ENCODE measurements around the gene MOGAT2. TPM values are rescaled to one million over a fixed set of nuclear protein-coding genes. Genes with fewer than 3 reads are reported as not detected.

The MOGAT2 gene
- total and polyA plus RNA-seq, 2 donors (not counting 3 experiments of a cell fraction or from before 2014, with no cell fraction given): not detected

- H3K4me3 ChIP-seq (replicated peaks in 1 of 3; ENCODE audit: insufficient read depth in 1 of 3, low read depth in 1 of 3, low read length in 3 of 3): no peak overlapping the region
- FAIRE-seq: no peak
- no peaks in the 10 kb centered on the region for H3K9me1 ChIP-seq (replicated peaks; ENCODE audit: control insufficient read depth, extremely low read depth, insufficient read depth, low read length)
- BruUV-seq (replicated peaks): no TSS peak
- DNase-seq (ENCODE audit: low read depth, low spot score): no peak
- H3K4me1 ChIP-seq (ENCODE audit: control insufficient read depth, extremely low read depth, insufficient read depth, low read length): no peaks in the 10 kb centered on the region
- H3K27me3 ChIP-seq (ENCODE audit: control insufficient read depth in 2 of 2, insufficient read depth in 2 of 2, low read length in 2 of 2): no peaks in the 10 kb centered on the region
- H3K27ac ChIP-seq (ENCODE audit: insufficient read depth, low read depth, low read length): no peak overlapping the region
- H3K4me2 ChIP-seq (ENCODE audit: insufficient read depth, low read length): no peak overlapping the region
- H3K9ac ChIP-seq (replicated peaks; ENCODE audit: extremely low read depth, insufficient read depth, low read length): no peak overlapping the region
- H4K20me1 ChIP-seq (replicated peaks; ENCODE audit: control insufficient read depth, extremely low read depth, insufficient read depth, low read length): no peaks in the 10 kb centered on the region
- ChIA-PET CTCF (interaction anchor here (0.6 to 2.0 kb wide), 66 partner anchors 8 to 807 kb away, joined by 3 to 33 read pairs (median 4); partner anchors contain the start of genes MAP6 and SERPINH1), POLR2A (no interaction called here)
- dilution Hi-C loops (cut with MboI; ENCODE audit: extremely low pct_ligation_motif_present, low sequenced_read_pairs) (no loop called here), intact Hi-C loops (cut with micrococcal nuclease) (no loop called here)
- H3K79me2 ChIP-seq (ENCODE audit: control insufficient read depth, insufficient read depth, low read length): no peaks in the 10 kb centered on the region
- H2AFZ ChIP-seq (ENCODE audit: low read depth, low read length): no peak overlapping the region
- H3K36me3 ChIP-seq (ENCODE audit: control insufficient read depth in 2 of 2, extremely low read depth in 1 of 2, insufficient read depth in 2 of 2, low read length in 2 of 2): no peaks in the 10 kb centered on the region
- TF ChIP-seq FOS (IDR thresholded peaks at IDR 0.05; ENCODE audit: borderline replicate concordance, insufficient read depth, low read length) (no peak), MAX (IDR thresholded peaks at IDR 0.05; ENCODE audit: insufficient read depth, insufficient read length) (no peak), GATA2 (IDR thresholded peaks at IDR 0.05; ENCODE audit: insufficient read depth, insufficient read length, low read depth, low read length) (no peak)
- H3K9me3 ChIP-seq (replicated peaks; ENCODE audit: control insufficient read depth, insufficient read depth, low read length): no peaks in the 10 kb centered on the region
Observed at GRCh38 chr11:75705541-75705940, 12.1 kb upstream of the MOGAT2 start.

GRCh38 chr11:75706260-75706729, 11.3 kb upstream of the MOGAT2 start:
- intact Hi-C loops (cut with micrococcal nuclease): loop anchor here (1.0 kb wide), 3 partner anchors 109 to 446 kb away; no protein-coding TSS in a partner anchor
- dilution Hi-C loops (cut with MboI; ENCODE audit: extremely low pct_ligation_motif_present, low sequenced_read_pairs): no loop called here
- Histone ChIP-seq H4K20me1 (replicated peaks; ENCODE audit: control insufficient read depth, extremely low read depth, insufficient read depth, low read length) (no peaks in the 10 kb centered on the region), H3K9me3 (replicated peaks; ENCODE audit: control insufficient read depth, insufficient read depth, low read length) (no peaks in the 10 kb centered on the region), H3K27me3 (ENCODE audit: control insufficient read depth in 2 of 2, insufficient read depth in 2 of 2, low read length in 2 of 2) (peaks cover 0 to 3% of the 10 kb centered on the region in 2 experiments), H3K4me3 (replicated peaks in 1 of 3; ENCODE audit: insufficient read depth in 1 of 3, low read depth in 1 of 3, low read length in 3 of 3) (no peak overlapping the region), H3K27ac (ENCODE audit: insufficient read depth, low read depth, low read length) (no peak overlapping the region), H3K9me1 (replicated peaks; ENCODE audit: control insufficient read depth, extremely low read depth, insufficient read depth, low read length) (no peaks in the 10 kb centered on the region), H3K9ac (replicated peaks; ENCODE audit: extremely low read depth, insufficient read depth, low read length) (no peak overlapping the region), H3K4me1 (ENCODE audit: control insufficient read depth, extremely low read depth, insufficient read depth, low read length) (no peaks in the 10 kb centered on the region), H2AFZ (ENCODE audit: low read depth, low read length) (peak overlapping the region; percentile 42), H3K4me2 (ENCODE audit: insufficient read depth, low read length) (no peak overlapping the region), H3K36me3 (ENCODE audit: control insufficient read depth in 2 of 2, extremely low read depth in 1 of 2, insufficient read depth in 2 of 2, low read length in 2 of 2) (no peaks in the 10 kb centered on the region), H3K79me2 (ENCODE audit: control insufficient read depth, insufficient read depth, low read length) (no peaks in the 10 kb centered on the region)
- TF ChIP-seq CTCF (IDR thresholded peaks at IDR 0.05; ENCODE audit: extremely low read depth in 1 of 2, insufficient read depth in 1 of 2, low read depth in 1 of 2, low read length in 2 of 2): peak; percentile 94 to 98
- no peak for TF ChIP-seq POLR2AphosphoS5 (IDR thresholded peaks at IDR 0.05; ENCODE audit: insufficient read depth, low read depth, low read length)
- ChIA-PET POLR2A (no interaction called here), CTCF (interaction anchor here (0.6 to 2.0 kb wide), 66 partner anchors 8 to 806 kb away, joined by 3 to 33 read pairs (median 4); partner anchors contain the start of genes MAP6 and SERPINH1)
- DNase-seq (ENCODE audit: low read depth, low spot score): peak; percentile 72
- FAIRE-seq: peak; percentile 94
- BruUV-seq (replicated peaks): no TSS peak
